IPS-11a (cell line): ENCODE results near the gene ZNF473.
"Not testable (repeated sequence)": the region's sequence is repeated elsewhere in the genome, so short reads cannot be mapped to it uniquely, and the experiment has no call there.

ENCODE experiments used
- H3K4me3 ChIP-seq: one replicate; pipeline ENCODE4 v1.5.1; 2013; ENCODE audit warnings: low read depth, low read length, control low read depth

The ZNF473 gene

DNA sequence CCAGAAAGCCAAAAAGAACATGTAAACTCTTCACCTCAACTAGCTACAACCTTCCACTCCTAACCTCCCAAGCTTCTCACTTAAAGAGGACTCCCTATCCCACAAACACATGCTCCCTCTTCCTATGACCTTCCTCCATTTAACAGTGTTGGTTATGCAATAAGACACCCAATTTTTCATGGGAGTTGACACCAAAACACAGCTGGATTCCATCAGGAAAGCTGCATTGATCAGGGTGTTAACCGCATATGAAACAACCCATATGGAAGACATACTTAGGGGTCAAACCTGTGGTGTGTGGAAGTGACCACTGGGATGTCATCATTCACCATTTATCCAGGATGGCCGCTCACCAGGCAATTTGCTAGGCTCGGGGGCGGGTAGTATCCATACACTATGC, 21.9 kb downstream of the ZNF473 start:
- no peak overlapping the region for H3K4me3 ChIP-seq

DNA sequence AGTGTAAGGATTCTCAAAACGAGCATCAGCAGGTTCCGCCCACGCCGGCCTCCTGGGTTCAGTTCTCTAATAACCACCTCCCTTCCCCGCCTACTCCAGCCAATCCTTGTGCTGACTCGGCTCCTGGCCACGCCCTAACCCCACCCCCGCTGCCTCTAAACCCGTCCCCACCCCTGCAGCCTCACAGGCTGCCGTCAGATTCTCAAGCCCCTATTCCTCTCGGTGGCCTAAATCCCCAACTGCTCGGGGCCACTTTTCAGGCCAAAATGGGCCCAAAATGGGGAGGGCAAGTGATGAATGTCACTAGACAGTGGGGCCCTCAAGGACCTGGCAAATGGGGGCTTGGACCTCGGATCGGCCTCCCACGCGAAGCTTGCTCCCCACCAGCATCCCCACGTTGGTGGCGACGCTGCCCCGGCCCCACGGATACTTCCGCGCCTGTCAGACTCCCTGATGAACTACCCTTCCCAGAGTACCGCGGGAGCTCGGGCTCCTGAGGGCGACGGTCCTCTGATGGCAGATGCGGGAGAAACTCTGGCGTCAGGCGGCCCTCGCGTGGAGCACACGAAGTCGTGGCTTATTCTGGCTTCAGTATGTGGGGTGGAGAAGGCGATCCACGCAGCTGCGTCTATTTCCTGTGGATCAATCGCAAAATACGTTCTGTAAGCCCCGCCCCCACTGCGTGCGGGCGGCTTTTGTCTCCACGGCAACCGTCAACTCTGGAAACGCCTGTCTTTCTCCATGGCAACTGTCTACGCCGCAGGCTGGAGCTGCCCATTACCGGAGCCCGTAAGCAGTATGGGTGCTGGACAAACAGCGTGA, 24.8 kb downstream of the ZNF473 start:
- H3K4me3 ChIP-seq, result peak overlapping the region; percentile 63

DNA sequence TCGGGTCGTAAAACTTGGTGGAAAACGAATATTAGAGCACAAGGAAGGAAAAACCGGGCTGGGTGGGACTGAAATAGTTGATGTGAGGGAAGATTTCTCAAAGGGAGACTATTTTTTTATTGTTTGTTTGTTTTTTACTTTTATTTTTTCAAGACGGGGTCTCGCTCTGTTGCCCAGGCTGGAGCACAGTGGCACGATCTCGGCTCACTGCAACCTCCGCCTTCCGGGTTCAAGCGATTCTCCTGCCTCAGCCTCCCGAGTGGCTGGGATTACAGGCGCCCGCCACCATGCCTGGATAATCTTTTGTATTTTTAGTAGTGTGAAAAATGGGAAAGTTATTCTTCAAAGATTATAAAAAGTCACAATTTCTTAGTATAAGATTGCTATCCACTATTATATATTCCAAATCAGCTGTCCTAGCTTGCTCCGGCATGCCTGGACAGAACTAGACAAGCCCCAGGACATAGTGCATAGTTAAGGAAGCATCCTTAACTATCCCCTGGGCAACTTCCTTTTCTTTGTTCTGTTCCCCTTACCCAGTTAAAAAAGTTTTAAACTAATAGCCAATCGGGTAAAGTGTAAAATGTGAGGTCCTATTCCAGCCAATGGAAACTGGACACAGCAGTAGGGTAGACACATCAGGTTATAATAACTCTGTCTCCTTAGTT, 25.6 kb downstream of the ZNF473 start:
- not testable (repeated sequence) for H3K4me3 ChIP-seq

DNA sequence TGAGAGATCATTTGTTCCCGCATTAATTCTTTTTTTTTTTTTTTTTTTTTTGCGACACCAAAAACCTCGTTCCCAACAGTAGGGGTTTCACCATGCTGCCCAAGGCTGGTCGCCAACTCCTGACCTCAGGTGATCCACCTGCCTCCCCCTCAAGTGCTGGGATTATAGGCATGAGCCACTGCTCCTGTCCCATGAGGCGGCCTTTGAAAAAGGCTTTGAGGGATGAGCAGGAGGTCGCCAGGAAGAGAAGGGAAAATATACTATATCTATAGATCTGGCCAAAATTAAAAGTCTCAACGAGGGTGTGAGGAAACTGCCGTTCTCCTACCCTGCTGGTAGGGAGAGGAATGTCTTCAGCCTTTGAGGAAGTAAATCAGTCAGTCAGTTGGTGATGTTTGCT, 26.2 kb downstream of the ZNF473 start:
- H3K4me3 ChIP-seq, result no peak overlapping the region

DNA sequence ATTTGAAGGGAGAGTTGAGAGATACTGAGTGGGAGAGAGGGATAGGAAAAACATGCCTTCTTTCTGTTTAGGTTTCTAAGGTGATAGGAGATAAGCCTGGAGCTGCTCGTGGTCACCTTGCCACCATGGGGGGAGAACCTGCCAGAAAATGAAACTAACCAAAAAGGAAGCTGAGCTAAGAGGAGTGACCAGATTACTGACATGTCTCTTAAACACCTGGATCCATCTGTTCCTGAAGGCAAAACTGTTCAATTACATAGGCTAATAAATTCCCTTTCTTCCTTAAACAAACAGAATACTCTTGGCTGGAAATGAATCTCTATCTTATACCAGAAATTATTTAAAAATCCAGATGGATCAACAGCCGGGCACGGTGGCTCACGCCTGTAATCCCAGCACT, 27.3 kb downstream of the ZNF473 start:
- no peak overlapping the region for H3K4me3 ChIP-seq

DNA sequence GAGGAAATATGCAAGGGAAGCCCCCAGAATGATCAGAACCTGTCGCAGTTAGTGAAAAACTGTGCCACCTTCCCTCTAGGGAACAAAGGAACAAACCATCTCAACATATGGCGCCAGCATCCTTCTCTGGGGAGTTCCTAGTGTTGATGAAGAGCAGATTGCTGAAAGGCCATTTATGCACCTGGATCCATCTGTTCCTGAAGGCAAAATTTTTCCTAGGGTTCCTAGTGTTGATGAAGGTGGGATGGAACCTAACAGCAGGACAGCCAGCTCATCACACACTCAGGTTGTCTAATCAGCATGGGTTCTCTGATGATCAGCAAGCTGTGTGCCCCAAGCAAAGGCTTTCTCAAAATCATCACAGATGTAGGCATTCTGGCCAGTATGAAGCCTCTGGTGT, 32.6 kb downstream of the ZNF473 start:
- H3K4me3 ChIP-seq, result no peak overlapping the region

DNA sequence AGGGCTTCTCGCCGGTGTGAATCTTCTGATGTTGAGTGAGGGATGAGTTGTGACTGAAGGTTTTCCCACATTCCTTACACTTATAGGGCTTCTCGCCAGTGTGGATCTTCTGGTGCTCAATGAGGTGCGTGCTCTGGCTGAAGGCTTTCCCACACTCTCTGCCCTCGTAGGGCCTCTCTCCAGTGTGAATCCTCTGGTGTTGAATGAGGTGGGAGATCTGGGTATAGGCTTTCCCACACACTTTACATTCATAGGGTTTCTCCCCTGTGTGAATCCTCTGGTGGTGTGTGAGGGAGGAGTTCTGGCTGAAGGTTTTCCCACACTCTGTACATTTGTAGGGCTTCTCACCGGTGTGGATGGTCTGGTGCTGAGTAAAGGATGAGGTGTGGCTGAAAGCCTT, 33.2 kb downstream of the ZNF473 start:
- no peak overlapping the region for H3K4me3 ChIP-seq

DNA sequence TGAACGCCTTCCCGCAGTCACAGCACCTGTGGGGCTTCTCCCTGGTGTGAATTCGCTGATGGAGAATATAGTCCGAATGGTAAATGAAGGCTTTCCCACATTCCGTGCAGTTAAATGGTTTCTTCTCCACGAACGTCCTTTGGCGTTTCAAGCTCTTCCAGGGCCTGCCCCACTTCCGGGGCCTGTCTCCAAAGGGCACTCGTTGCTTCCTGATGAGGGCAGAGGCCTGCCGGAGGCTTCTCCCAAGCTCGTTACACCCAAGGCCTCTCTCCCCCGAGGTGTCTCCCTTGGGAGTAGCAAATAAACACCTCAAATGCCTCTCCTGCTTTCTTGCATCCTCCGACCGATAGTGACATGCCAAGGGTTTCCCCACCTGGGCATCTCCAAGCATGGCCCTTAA, 34.3 kb downstream of the ZNF473 start:
- no peak overlapping the region for H3K4me3 ChIP-seq

DNA sequence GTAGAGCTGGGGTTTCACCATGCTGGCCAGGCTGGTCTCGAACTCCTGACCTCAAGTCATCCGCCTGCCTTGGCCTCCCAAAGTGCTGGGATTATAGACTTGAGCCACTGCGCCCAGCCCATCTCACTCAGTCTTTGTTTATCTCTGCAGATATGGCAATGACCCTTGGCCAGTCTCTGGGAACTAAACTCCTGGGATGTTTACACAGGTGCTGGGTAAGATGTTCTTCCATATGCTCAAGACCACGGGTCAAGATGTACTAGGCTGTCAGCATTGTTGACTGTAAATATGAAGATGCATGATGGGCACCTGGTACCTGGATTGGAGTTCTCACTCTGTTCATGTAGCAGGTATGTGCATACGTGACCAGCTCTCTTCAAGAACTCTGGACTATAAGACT, 35.8 kb downstream of the ZNF473 start:
- H3K4me3 ChIP-seq, result no peak overlapping the region

DNA sequence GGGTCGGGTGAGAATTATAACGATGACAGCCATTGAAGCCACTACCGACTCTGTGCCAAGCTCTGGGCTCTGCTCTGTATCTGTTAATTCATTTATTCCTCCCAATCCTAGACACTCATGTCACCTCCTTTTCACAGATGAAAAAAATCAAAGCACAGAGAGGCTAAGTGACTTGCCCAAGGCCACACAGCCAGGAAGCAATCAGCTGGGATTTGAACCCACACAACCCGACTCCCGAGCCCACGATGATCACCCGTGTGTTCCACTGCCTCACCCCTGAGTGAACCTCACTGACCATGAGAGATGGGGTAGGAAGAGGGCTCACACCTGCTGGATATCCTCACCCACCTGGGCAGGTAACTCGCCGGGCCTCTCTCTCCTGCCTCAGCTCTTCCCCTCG, 40.1 kb downstream of the ZNF473 start:
- no peak overlapping the region for H3K4me3 ChIP-seq

DNA sequence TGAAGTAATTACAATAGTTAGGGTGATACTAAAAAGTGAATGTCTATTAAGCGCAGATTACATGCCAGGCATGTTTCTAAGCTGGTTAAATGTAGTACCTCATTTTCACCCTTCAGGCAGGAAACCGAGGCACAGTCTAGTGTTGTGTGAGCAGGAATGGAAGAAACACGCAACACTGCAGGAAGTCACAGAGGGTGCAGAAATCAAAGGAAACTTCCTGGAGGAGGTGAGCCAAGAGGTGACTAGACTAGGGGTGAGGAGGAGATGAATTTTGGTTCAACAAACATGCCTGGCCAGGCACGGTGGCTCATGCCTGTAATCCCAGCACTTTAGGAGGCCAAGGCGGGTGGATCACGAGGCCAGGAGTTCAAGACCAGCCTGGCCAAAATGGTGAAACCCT, 41.8 kb downstream of the ZNF473 start:
- no peak overlapping the region for H3K4me3 ChIP-seq

DNA sequence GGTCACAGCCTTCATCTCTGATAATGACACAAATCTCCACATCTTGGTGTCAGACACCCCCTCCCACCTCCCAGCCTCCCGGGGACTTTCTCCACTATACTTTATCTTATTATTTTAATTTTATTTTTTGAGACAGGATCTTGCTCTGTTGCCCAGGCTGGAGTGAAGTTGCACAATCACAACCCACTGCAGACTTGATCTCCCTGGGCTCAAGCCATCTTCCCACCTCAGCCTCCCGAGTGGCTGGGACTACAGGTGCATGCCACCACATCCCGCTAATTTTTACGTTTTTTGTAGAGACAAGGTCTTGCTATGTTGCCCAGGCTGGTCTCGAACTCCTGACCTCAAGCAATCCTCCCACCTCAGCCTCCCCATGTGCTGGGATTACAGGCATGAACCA, 42.6 kb downstream of the ZNF473 start:
- H3K4me3 ChIP-seq, result not testable (repeated sequence)

DNA sequence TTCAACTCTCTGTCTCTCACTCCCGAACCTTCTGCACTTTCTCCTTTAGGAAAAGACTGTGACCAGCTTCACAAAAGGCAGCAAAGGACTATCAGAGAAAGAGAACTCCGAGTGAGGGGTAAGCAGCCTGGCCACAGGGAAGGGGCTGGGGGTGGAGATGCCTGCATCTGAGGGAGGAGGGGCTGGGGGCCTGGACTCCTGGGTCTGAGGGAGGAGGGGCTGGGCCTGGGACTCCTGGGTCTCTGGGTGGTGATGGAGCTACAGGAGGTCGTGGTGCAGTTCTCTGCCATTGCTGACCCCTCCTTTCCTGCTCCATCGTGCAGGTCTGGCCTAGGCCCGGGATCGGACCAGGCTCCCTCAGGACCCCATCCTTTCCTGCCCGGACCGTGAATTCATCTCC, 49.3 kb downstream of the ZNF473 start:
- H3K4me3 ChIP-seq, result not testable (repeated sequence)

DNA sequence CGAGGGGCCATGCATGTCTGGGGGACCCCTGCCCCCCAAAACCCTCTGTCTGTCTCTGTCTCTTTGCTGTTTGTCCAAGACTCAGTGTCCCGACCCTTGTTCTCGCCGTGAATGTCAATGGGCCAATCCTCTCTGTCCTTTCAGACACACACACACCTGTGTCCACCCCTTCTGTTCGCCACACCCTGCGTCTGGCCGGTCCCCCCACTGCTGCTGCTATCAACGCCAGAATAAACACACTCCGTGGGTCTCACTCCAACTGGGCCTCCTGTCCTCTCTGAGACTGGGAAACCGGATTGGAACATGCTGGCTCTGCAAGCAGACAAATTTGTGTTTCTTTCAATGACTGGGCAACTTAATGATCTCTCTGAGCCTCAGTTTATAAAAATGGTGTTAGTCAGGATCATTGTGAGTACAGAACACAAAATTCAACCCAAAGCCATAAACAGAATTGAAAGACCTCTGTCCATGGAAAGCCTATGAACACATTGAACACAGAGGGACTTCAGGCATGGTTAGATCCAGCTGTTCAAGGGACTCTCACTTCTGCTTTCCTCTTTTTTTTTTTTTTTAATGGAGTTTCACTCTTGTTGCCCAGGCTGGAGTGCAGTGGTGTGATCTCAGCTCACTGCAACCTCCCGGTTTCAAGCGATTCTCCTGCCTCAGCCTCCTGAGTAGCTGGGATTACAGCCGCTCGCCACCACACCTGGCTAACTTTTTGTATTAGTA, 50.0 kb downstream of the ZNF473 start:
- H3K4me3 ChIP-seq, result not testable (repeated sequence)

DNA sequence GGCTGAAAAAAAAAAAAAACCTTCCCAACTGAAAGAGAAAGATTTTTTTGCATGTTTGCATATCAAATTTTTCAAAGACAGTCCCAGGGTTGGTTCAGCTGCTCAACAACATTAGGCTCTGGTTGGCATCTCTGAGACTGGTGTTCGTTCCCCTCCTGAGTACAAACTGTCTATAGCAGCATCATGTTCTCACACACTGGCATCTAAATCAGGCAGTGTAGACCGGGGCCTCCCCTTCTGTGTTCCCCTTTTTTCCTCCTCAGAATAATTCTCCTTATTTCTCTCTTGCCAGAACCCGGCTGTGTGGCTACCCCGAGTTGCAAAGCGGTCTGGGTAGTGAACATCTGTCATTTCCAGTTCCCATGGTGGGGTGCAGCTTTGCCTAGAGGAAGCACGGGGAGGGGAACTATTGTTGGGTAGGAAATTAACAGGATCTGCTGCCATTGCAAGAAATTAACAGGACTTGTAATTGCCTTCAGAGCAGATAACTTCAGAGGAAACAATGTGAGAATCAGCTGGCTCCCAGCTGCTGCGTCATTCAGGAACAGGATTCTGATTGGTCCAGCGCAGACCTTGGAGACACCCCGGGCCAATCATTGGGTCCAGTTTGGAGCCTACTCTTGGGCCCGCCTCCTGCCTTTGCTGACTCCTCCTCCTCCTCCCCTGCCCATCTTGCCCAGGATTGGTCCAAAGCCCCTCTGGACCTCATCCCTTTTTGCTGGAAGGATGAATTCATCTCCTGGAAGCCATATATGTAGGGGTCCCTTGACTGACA, 51.0 kb downstream of the ZNF473 start:
- not testable (repeated sequence) for H3K4me3 ChIP-seq

DNA sequence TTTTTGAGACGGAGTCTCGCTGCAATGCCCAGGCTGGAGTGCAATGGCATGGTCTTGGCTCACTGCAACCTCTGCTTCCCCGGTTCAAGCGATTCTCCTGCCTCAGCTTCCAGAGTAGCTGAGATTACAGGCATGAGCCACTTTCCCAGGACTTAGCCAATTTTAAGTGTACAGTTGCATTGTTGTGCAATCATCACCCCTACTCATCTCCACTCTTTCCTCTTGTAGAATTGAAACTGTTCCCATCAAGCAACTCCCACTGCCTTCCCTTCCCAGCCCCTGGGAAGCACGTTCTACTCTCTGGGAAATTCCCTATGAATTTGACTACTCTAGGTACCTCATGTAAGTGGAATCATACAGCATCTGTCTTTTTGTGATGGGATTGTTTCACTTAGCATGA, 53.2 kb downstream of the ZNF473 start:
- H3K4me3 ChIP-seq, result not testable (repeated sequence)

DNA sequence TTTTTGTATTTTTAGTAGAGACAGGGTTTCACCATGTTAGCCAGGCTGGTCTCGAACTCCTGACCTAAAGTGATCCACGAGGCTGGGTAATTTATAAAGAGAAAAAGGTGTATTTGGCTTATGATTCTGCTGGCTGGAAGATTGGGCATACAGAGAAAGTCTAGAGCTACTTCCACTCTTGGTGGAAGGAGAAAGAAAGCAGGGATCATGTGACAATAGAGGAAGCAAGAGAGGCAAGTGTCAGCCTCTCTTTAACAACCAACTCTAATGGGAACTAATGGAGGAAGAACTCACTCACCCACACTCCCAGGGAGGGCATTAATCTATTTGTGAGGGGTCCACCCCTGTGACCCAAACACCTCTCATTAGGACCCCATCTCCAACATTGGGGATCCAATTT, 58.6 kb downstream of the ZNF473 start:
- H3K4me3 ChIP-seq, result not testable (repeated sequence)

DNA sequence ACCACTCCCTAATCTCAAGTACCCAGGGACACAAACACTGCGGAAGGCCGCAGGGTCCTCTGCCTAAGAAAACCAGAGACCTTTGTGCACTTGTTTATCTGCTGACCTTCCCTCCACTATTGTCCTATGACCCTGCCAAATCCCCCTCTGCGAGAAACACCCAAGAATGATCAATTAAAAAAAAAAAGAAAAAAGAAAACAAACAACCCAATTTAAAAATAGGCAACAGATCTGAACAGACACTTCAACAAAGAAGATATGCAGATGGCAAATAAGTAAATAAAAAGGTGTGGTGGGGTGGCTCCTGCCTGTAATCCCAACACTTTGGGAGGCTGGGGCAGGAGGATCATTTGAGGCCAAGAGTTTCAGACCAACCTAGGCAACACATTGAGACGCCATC, 61.3 kb downstream of the ZNF473 start:
- not testable (repeated sequence) for H3K4me3 ChIP-seq

DNA sequence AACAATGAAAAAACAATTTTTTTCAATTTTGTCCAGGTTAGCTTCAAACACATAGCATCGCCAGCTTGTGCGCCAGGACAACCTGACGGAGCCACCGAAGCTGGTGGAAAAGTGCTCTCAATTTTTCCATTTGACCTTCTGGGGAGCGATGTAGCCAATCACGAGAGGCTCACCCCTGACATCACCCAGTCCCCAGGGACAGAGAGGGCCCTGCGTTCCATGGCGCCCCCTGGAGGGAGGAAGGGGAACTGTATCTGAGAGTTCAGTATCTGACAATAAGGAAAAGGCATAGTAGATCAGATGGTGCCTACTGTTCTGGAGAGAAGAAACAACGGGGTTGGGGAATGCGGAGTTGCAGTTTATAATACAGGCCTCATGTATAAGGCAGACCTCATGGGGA, 64.9 kb downstream of the ZNF473 start:
- not testable (repeated sequence) for H3K4me3 ChIP-seq

DNA sequence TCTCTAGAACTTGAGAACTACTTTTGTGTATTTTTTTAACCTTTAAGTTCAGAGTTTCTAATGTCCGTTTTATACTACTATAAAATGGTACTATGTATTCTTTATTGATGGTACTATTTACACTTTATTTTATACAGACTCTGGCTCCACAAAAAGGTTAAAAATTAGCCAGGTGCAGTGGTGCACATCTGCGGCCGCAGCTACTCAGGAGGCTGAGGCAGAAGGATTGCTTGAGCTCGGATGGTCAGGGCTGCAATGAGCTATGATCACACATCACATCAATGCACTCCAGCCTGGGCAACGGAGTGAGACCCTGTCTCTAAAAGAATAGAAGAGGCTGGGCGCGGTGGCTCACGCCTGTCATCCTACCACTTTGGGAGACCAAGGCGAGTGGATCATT, 66.0 kb downstream of the ZNF473 start:
- H3K4me3 ChIP-seq, result not testable (repeated sequence)

DNA sequence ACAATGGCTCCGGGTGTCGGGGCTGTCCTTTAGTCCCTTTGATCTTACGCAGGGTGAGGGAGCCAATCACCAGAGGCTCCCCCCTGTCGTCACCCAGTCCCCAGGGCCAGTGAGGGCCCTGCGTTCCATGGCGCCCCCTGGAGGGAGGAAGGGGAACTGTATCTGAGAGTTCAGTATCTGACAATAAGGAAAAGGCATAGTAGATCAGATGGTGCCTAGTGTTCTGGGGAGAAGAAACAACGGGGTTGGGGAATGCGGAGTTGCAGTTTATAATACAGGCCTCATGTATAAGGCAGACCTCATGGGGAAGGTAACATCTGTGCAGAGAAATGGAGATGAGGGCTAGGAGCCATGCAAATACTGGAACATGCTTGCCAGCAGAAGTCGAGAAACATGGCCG, 66.8 kb downstream of the ZNF473 start:
- not testable (repeated sequence) for H3K4me3 ChIP-seq
